HepG2 (cell line): Measurements from ENCODE around the gene DIPK1B. TPM values are rescaled to one million over a fixed set of nuclear protein-coding genes. Genes with fewer than 3 reads are reported as not detected.

Source experiments
- ARID2 ChIP-seq: sonication (generic); formaldehyde crosslinking; IDR thresholded peaks from 2 replicates; pipeline ENCODE4 v1.8.1; 2022; ENCODE audit warnings: mild to moderate bottlenecking, missing genetic modification reagents, borderline replicate concordance
- HIC2 ChIP-seq: sonication (generic); formaldehyde crosslinking; IDR thresholded peaks from 2 replicates; pipeline ENCODE4 v1.9.0; 2022; ENCODE audit warnings: low read depth, missing genetic modification reagents
- HOXA3 ChIP-seq: sonication (generic); formaldehyde crosslinking; IDR thresholded peaks from 2 replicates; pipeline ENCODE4 v1.5.0; 2020; ENCODE audit warnings: missing genetic modification reagents
- IRF1 ChIP-seq: sonication (generic); formaldehyde crosslinking; IDR thresholded peaks from 2 replicates; pipeline ENCODE4 v1.4.0; 2020; ENCODE audit warnings: low read depth, mild to moderate bottlenecking, missing genetic modification reagents
- LCORL ChIP-seq, 2 experiments: fragments of 450-650 bp in 1 of 2; sonication (generic) in 1 of 2; formaldehyde crosslinking in 1 of 2; IDR thresholded peaks; 2 replicates each; pipeline versions ENCODE4 v1.5.0 to v1.6.1; 2017 to 2020; ENCODE audit warnings: antibody characterized with exemption in 1 of 2, missing genetic modification reagents in 1 of 2
- MED1 ChIP-seq: sonication (generic); formaldehyde crosslinking; IDR thresholded peaks from 2 replicates; pipeline ENCODE4 v1.4.0; 2020; ENCODE audit warnings: missing genetic modification reagents
- SALL1 ChIP-seq: sonication (generic); formaldehyde crosslinking; IDR thresholded peaks from 2 replicates; pipeline ENCODE4 v1.8.0; 2022; ENCODE audit warnings: mild to moderate bottlenecking, missing genetic modification reagents
- SPEN ChIP-seq: sonication (generic); formaldehyde crosslinking; IDR thresholded peaks from 2 replicates; pipeline ENCODE4 v1.5.1; 2020; ENCODE audit warnings: low read depth, mild to moderate bottlenecking, missing genetic modification reagents
- TOE1 ChIP-seq: sonication (generic); formaldehyde crosslinking; IDR thresholded peaks from 2 replicates; pipeline ENCODE4 v1.4.0; 2020; ENCODE audit warnings: mild to moderate bottlenecking, missing genetic modification reagents
- YY1 ChIP-seq: IDR thresholded peaks from 2 replicates; pipeline ENCODE4 v1.6.1; 2011; ENCODE audit warnings: low read length, low read depth, moderate library complexity, mild to moderate bottlenecking; ENCODE audit not compliant: insufficient read depth, insufficient replicate concordance
- ZBTB38 ChIP-seq: sonication (generic); formaldehyde crosslinking; IDR thresholded peaks from 2 replicates; pipeline ENCODE4 v1.5.1; 2020; ENCODE audit warnings: mild to moderate bottlenecking, missing genetic modification reagents
- ZNF414 ChIP-seq: sonication (generic); formaldehyde crosslinking; IDR thresholded peaks from 2 replicates; pipeline ENCODE4 v1.5.0; 2020; ENCODE audit warnings: missing genetic modification reagents
- ZNF687 ChIP-seq: sonication (generic); formaldehyde crosslinking; IDR thresholded peaks from 2 replicates; pipeline ENCODE4 v1.5.1; 2020; ENCODE audit warnings: mild to moderate bottlenecking, missing genetic modification reagents, moderate library complexity
- ZXDC ChIP-seq: sonication (generic); formaldehyde crosslinking; IDR thresholded peaks from 2 replicates; pipeline ENCODE4 v1.5.0; 2020; ENCODE audit warnings: mild to moderate bottlenecking, missing genetic modification reagents
- polyA plus RNA-seq, 8 experiments: library from polyadenylated mRNA; depleted of rRNA in 3 of 8; stranded (reverse) in 7 of 8; unstranded in 1 of 8; fragments of >200 nt; fragmentation: Illumina TruSeq in 4 of 8; extraction: Trizol in 4 of 8; gene quantifications; 2 replicates each; pipeline versions ENCODE4 v1.2.1 to v1.2.3, GENCODE V29; 2011 to 2016; ENCODE audit warnings: low read depth in 4 of 8, missing spikeins in 1 of 8, mixed read lengths in 1 of 8; ENCODE audit not compliant: insufficient read depth in 1 of 8
- total RNA-seq, 5 experiments: library from RNA; depleted of rRNA; stranded (reverse); fragments of >200 nt; fragmentation: Illumina TruSeq; extraction: Trizol; gene quantifications; 2 replicates each; pipeline ENCODE4 v1.2.3, GENCODE V29; 2016; ENCODE audit warnings: low read depth in 1 of 5

The DIPK1B gene
- total and polyA plus RNA-seq, 2 of the 13 experiments (the other 11 are each of a cell fraction or from before 2014, with no cell fraction given), result 0.18 to 3.9 TPM

- TF ChIP-seq ZNF414 (CRISPR knock-in tag) (0 out of 2 replicates have a peak, but pooled peaks have one; percentile 42), IRF1 (no peak), LCORL (IDR thresholded peaks at IDR 0.05) (no peak), LCORL (CRISPR knock-in tag; IDR thresholded peaks at IDR 0.05) (peak; percentile 60), HIC2 (peak; percentile 18; the same call in 1 of the 2 replicates), ZBTB38 (peak; percentile 86), HOXA3 (CRISPR knock-in tag) (peak; percentile 32; the same call in 1 of the 2 replicates), ZNF687 (CRISPR knock-in tag) (peak; percentile 84), ZXDC (CRISPR knock-in tag) (peak; percentile 98; the same call in 1 of the 2 replicates), MED1 (CRISPR knock-in tag) (peak; percentile 37; the same call in 1 of the 2 replicates), YY1 (peak; percentile 27), SALL1 (CRISPR knock-in tag) (peak; percentile 25; the same call in 1 of the 2 replicates), SPEN (CRISPR knock-in tag) (peak; percentile 58), TOE1 (CRISPR knock-in tag) (no peak), ARID2 (CRISPR knock-in tag) (no peak)
Measured at GRCh38 chr9:136762221-136762691, 49.9 kb downstream of the DIPK1B start (continued).
